Fibroblast of skin of left quadriceps (primary cell): ENCODE measurements around the gene GTF2A1L.
A peak's percentile ranks its signal among the peaks of the same experiment; 100 is the strongest.
"Not testable (repeated sequence)": the region's sequence is repeated elsewhere in the genome, so short reads cannot be mapped to it uniquely, and the experiment has no call there.

Source experiments
- DNase-seq, 2 experiments: peaks; one replicate each; pipeline ENCODE4 v3.0.0-alpha.2; 2013; ENCODE audit warnings: low read depth in 2 of 2

Gene GTF2A1L, protein sequence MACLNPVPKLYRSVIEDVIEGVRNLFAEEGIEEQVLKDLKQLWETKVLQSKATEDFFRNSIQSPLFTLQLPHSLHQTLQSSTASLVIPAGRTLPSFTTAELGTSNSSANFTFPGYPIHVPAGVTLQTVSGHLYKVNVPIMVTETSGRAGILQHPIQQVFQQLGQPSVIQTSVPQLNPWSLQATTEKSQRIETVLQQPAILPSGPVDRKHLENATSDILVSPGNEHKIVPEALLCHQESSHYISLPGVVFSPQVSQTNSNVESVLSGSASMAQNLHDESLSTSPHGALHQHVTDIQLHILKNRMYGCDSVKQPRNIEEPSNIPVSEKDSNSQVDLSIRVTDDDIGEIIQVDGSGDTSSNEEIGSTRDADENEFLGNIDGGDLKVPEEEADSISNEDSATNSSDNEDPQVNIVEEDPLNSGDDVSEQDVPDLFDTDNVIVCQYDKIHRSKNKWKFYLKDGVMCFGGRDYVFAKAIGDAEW

DNA sequence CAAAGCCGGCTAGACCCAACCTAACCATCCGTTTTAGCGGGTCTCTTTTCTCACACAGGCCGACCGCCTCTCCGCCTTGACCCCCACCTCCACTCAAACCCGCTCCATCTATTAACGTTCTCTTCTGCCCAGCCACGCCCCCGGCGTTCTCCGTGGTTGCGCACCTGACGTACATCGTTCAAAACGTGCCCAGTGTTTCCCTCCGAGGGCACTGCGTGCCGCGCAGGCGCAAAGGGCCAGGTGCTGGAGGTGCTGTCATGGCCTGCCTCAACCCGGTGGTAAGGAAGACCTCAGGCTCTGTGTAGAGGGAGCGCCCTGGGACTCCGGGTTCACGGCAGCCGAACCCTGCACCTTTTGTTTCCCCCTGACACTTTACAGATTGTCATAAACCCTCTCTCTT, at the start of gene GTF2A1L:
TSS of gene GTF2A1L (plus strand) at position 239 of the 400 bp plus-strand sequence. CDS start at position 258, 19 bp downstream.
- no peak for DNase-seq

DNA sequence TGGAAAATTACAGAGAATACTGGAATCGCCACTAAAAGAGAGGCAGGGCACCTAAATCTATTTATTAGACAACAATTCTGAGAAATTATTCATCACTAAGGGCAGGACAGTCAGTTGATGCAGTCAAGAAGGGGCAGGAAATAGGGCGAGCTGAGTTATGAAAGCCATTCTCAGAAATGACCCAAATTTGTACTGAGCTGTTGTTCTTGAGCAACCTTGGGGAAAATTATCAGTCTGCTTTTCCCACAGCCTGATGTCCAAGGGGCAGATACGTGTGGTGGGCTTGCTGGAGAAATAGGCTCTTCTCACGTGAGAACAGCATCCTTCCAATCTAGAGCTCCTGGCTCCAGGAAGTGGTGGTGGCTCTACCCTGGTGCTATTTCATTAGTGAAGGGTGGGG, 49.1 kb upstream of the GTF2A1L start:
- DNase-seq, result no peak

DNA sequence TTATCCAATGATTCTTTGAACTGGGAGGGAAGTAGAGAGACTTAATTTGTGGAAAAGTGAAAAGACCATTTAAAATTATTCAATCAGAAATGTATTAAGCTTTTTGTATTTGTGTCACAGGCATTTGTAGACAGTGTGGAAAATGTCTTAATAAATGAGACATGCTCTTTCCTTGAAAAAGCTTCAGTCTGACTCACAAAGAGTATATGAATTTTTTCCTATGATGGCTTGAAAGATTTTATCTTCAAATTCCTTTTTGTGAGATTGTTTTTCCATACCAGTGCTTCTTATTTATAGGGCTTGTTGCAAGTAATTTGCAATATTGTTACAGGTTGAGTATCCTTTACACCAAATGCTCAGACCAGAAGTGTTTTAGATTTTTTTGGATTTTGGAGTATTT, 48.2 kb upstream of the GTF2A1L start:
- DNase-seq, result no peak

GRCh38 chr2:48572816-48573215, 44.8 kb upstream of the GTF2A1L start:
- DNase-seq, result no peak

DNA sequence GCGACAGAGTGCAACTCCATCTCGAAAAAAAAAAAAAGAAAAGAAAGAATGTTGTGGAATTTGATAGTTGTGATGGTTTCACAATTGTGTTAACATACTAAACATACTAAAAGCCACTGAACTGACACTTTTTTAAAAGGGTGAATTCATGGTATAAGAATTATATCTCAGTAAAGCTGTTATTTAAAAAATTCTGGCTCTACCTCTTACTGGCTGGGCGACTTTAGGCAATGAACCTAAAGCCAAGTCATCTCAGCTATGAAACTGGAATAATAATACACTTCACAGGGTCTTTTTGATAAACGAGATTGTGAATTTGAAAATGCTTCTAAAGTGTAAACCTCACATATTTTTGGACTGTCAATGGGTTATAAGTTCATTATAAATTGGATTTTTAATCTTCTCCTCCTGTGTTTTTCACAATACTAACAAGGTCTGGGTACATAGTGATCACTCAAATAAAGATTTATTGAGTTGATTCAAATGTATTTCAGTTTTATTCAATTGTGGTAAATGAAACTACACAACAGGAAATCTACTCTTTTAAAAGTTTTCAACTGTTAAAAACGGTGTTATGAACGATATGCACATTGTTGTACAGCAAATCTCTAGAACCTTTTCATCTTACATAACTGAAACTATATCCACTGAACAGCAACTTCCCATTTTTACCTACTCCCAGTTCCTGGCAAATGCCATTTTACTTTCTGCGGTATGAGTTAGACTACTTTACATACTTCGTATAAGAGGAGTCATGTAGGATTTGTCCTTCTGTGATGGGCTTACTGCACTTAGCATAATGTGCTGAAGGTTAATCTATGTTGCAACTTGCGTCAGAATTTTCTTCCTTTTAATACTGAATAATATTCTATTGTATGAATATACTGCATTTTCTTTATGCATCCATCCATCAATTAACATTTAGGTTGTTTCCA, 43.0 kb upstream of the GTF2A1L start:
- DNase-seq, result no peak

- DNase-seq, result no peak
Observed at GRCh38 chr2:48578313-48578712, 39.3 kb upstream of the GTF2A1L start.

GRCh38 chr2:48583961-48584360, 33.7 kb upstream of the GTF2A1L start:
- DNase-seq, result no peak

- no peak for DNase-seq
Observed at GRCh38 chr2:48584551-48584950, 33.1 kb upstream of the GTF2A1L start.

- DNase-seq, result no peak
Observed at GRCh38 chr2:48586433-48586832, 31.2 kb upstream of the GTF2A1L start.

DNA sequence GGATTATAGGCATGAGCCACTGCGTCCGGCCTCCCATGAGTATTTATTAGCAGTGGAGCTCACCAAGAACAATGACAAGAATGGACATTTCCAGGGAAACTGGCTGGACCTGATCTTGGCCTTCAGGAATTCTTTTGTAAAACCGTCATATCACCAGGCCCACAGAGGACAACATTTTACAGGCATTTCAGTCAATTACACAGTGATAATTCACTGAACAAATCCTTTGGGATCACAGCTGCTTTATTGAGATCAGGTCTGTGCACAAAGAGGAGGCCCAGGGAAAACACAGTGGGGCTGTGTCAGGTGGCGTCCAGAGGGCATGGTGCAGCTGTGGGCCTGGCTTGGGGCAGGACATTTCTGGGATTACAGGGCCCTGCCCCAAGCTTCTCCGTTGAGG, 30.1 kb upstream of the GTF2A1L start:
- DNase-seq, result no peak

DNA sequence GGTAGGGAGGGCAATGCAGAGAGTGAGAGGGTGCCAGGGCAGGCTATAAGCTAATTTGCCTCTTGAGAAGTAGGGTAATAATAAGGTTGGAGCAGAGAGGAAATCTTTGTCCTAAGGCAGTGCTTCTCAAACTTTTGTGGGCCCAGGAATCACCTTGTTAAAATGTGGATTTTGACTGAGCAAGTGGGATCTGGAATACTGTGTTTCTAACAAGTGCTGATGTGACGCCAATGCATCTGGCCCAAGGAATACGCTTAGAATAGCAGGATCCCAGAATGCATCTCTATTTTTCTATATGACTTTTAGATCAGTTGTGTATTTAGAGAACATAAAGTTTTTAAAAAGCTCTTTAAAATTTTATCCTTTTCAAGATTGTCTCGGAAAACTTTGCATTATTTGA, 29.7 kb upstream of the GTF2A1L start:
- no peak for DNase-seq

DNA sequence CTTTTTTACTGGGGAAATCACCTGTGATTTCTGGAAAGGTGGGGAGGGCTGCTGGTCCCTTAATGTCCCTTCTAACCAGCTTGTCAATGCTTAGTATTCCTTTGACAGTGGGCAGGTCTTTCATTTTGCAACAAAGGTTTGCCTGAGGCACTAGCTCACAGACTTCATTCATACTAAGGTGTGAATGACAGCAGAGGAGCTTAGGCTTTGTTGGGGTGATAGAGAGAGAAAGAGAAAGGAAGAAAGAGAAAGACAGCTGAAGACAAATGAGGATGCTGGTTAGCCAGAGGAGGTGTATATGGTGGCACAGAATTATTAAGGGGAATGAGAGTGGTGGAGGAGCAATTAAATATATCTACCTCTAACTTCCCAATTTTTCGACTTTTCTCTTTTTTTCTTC, 28.9 kb upstream of the GTF2A1L start:
- DNase-seq, result no peak

- DNase-seq, result no peak
Observed at GRCh38 chr2:48589170-48589767, 28.4 kb upstream of the GTF2A1L start.

- DNase-seq, result no peak
Observed at GRCh38 chr2:48590017-48590416, 27.6 kb upstream of the GTF2A1L start.

- no peak for DNase-seq
Observed at GRCh38 chr2:48592067-48592466, 25.6 kb upstream of the GTF2A1L start.

- not testable (repeated sequence) for DNase-seq
Observed at GRCh38 chr2:48596751-48597150, 20.9 kb upstream of the GTF2A1L start.

DNA sequence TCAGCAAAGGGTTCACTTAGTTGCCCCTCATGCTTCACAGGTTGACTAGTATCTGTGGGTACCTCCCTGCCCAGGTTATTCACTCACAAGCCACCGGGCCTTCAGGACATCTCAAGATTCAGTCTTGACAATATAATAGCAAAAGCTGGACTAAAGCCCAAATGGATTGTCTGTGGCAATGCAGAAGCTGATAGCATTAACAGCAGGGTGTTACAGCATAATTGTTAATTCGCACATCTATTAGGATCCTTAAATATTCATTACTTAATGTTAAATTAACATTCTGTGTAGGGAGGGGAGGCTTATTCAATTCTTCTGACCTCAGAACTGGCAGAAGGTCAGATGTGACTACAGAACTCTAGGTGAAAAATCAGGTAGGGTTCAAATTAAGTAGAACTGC, 20.2 kb upstream of the GTF2A1L start:
- DNase-seq, result no peak

DNA sequence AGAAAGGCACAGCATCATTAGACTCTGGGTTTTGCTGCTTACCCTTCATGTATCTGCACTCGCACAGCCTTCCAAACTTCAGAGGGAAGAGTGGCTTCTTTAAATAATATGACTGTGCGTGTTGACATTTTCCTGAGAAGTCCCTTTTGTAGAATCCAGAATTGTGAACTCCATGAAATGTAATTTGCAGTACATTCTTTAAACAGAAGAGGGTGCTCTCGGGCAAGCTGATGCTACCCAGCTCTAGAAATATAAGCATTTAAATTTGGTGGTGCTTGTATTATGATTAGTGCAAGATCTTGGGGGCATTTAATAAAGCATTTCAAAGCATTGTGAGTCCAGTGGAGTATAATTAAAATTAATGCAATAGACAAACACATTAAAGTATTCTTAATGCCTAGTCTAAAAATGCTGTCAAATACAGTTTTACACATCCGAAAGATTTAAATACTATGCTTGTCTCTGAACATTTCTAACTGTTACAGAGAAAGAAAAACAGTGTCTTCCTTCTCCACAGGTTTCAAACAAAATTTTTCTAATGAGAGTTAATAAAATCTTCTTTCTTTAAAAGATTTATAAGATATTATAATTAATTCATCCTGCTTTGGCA, 17.3 kb upstream of the GTF2A1L start:
- DNase-seq, result no peak

DNA sequence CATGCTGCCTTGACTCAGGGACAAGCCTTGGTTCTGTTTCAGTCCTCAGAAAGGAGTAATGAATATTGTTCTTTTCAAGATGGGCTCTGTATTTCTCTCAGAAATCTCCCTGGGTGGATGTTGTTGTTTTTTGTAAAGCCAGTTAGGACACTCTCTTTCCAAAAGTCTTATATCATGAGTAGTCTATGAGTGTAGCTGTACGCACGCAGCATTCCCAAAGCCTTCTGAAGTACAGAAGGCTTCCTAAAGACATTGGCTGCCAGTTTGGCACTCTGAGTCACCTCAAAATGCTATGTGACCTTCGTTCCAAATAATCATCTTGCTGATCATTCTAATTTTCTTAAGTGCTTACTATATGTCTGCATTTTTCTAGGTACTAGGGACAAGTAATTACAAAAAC, 16.7 kb upstream of the GTF2A1L start:
- DNase-seq, result peak; percentile 25 to 26

GRCh38 chr2:48601349-48601748, 16.3 kb upstream of the GTF2A1L start:
- DNase-seq, result no peak

GRCh38 chr2:48605482-48606175, 12.0 kb upstream of the GTF2A1L start:
- DNase-seq, result no peak
